H1 (cell line): ENCODE data around the gene UQCRQ. TPM values are rescaled to one million over a fixed set of nuclear protein-coding genes. Genes with fewer than 3 reads are reported as not detected.

Source experiments
- CTCF ChIA-PET: fragments of 300-600 bp; sonication (Branson Sonifier 250); formaldehyde crosslinking; loops from one replicate; lab custom pipeline; 2021; ENCODE audit not compliant: partially characterized antibody; lab: Charles Lee
- POLR2A ChIA-PET: fragments of 300-600 bp; sonication (Branson Sonifier 250); formaldehyde crosslinking; loops from one replicate; lab custom pipeline; 2021; ENCODE audit warnings: inconsistent platforms; ENCODE audit not compliant: partially characterized antibody; lab: Charles Lee
- DNase-seq, 2 experiments: peaks; one replicate each; pipeline versions ENCODE4 v3.0.0 to v3.0.0-alpha.2; 2010 to 2022; ENCODE audit warnings: low spot score in 2 of 2, low read depth in 1 of 2, mixed read lengths in 1 of 2
- FAIRE-seq: peaks from 2 replicates; lab custom pipeline; 2011; peaks lifted over from hg19 to GRCh38; lab: Jason Lieb, UNC
- H2AFZ ChIP-seq: 2 replicates; pipeline ENCODE4 v1.8.1; 2012; ENCODE audit warnings: low read length, inconsistent platforms
- H2AK5ac ChIP-seq: 2 replicates; pipeline ENCODE4 v1.6.1; 2013; ENCODE audit warnings: low read depth, low read length
- H2BK120ac ChIP-seq: replicated peaks from 2 replicates; pipeline ENCODE3; 2013; ENCODE audit warnings: low read depth, low read length, inconsistent platforms
- H2BK12ac ChIP-seq: 2 replicates; pipeline ENCODE4 v1.6.1; 2013; ENCODE audit warnings: low read depth, low read length
- H2BK15ac ChIP-seq: 2 replicates; pipeline ENCODE4 v1.6.1; 2013; ENCODE audit warnings: low read length
- H2BK20ac ChIP-seq: 2 replicates; pipeline ENCODE4 v1.6.1; 2013; ENCODE audit warnings: low read length
- H2BK5ac ChIP-seq: 2 replicates; pipeline ENCODE4 v1.6.1; 2013; ENCODE audit warnings: low read depth, low read length
- H3K14ac ChIP-seq: 2 replicates; pipeline ENCODE4 v1.6.1; 2013; ENCODE audit warnings: inconsistent platforms; ENCODE audit not compliant: insufficient read length
- H3K18ac ChIP-seq: 2 replicates; pipeline ENCODE4 v1.6.1; 2013; ENCODE audit warnings: low read length; ENCODE audit errors: extremely low read depth
- H3K23ac ChIP-seq: 2 replicates; pipeline ENCODE4 v1.6.1; 2013; ENCODE audit warnings: inconsistent platforms; ENCODE audit not compliant: insufficient read length
- H3K23me2 ChIP-seq: 2 replicates; pipeline ENCODE4 v1.6.1; 2013; ENCODE audit warnings: low read depth, low read length
- H3K27ac ChIP-seq: 2 replicates; pipeline ENCODE4 v1.6.1; 2011; ENCODE audit warnings: low read depth, low read length, inconsistent platforms
- H3K27me3 ChIP-seq, 4 experiments: replicated peaks in 1 of 4; 1 replicate in 1 of 4; 2 replicates in 3 of 4; pipeline versions ENCODE4 v1.6.1 to v1.8.1; 2011 to 2013; ENCODE audit warnings: low read length in 3 of 4, mild to moderate bottlenecking in 3 of 4, inconsistent platforms in 2 of 4, mixed read lengths in 2 of 4, moderate library complexity in 1 of 4; ENCODE audit not compliant: control insufficient read depth in 3 of 4, insufficient read depth in 3 of 4; ENCODE audit errors: extremely low read depth in 1 of 4
- H3K36me3 ChIP-seq, 4 experiments: 2 replicates each; pipeline versions ENCODE4 v1.6.1 to v1.8.1; 2011 to 2013; ENCODE audit warnings: mild to moderate bottlenecking in 4 of 4, low read length in 3 of 4, moderate library complexity in 2 of 4, control low read depth in 1 of 4, inconsistent platforms in 1 of 4; ENCODE audit not compliant: insufficient read depth in 4 of 4, control insufficient read depth in 2 of 4
- H3K4ac ChIP-seq: replicated peaks from 2 replicates; pipeline ENCODE3; 2013; ENCODE audit warnings: low read length, low read depth, mixed read lengths, inconsistent platforms; ENCODE audit not compliant: insufficient read length
- H3K4me1 ChIP-seq, 4 experiments: replicated peaks in 1 of 4; 1 replicate in 1 of 4; 2 replicates in 3 of 4; pipeline versions ENCODE4 v1.6.1 to v1.8.1; 2011 to 2013; ENCODE audit warnings: low read length in 3 of 4, inconsistent platforms in 2 of 4, mixed read lengths in 1 of 4; ENCODE audit not compliant: insufficient read depth in 4 of 4, control insufficient read depth in 3 of 4
- H3K4me2 ChIP-seq, 2 experiments: 2 replicates each; pipeline versions ENCODE4 v1.6.1 to v1.8.1; 2011 to 2013; ENCODE audit warnings: low read depth in 2 of 2, low read length in 2 of 2, control low read depth in 1 of 2, inconsistent platforms in 1 of 2, mild to moderate bottlenecking in 1 of 2; ENCODE audit not compliant: insufficient read depth in 1 of 2
- H3K4me3 ChIP-seq, 4 experiments: fragments of 200-600, 300-600 bp in 1 of 4; sonication (generic), shearing (Covaris generic), sonication (Bioruptor Twin) in 1 of 4; 2 replicates each; pipeline versions ENCODE4 v1.5.1 to v1.8.1; 2011 to 2016; ENCODE audit warnings: low read length in 4 of 4, low read depth in 3 of 4, control low read depth in 2 of 4, inconsistent platforms in 2 of 4, mild to moderate bottlenecking in 2 of 4, mixed read lengths in 1 of 4, moderate library complexity in 1 of 4; ENCODE audit not compliant: insufficient read depth in 2 of 4; ENCODE audit errors: extremely low read depth in 1 of 4
- H3K56ac ChIP-seq: replicated peaks from 2 replicates; pipeline ENCODE3; 2013; ENCODE audit warnings: low read depth, mild to moderate bottlenecking, mixed read lengths, low read length, inconsistent platforms; ENCODE audit not compliant: insufficient read length
- H3K79me1 ChIP-seq: 2 replicates; pipeline ENCODE4 v1.6.1; 2013; ENCODE audit warnings: low read depth, low read length, control low read depth
- H3K79me2 ChIP-seq, 2 experiments: 2 replicates each; pipeline versions ENCODE4 v1.6.1 to v1.8.1; 2012 to 2013; ENCODE audit warnings: low read length in 2 of 2, mild to moderate bottlenecking in 2 of 2, inconsistent platforms in 1 of 2; ENCODE audit not compliant: insufficient read depth in 2 of 2, control insufficient read depth in 1 of 2
- H3K9ac ChIP-seq, 4 experiments: replicated peaks in 1 of 4; 1 replicate in 1 of 4; 2 replicates in 3 of 4; pipeline versions ENCODE4 v1.6.1 to v1.8.1; 2011 to 2013; ENCODE audit warnings: low read depth in 3 of 4, low read length in 3 of 4, control low read depth in 2 of 4, mild to moderate bottlenecking in 2 of 4, moderate library complexity in 2 of 4, inconsistent platforms in 1 of 4; ENCODE audit errors: extremely low read depth in 1 of 4
- H3K9me3 ChIP-seq, 2 experiments: 2 replicates each; pipeline versions ENCODE4 v1.6.1 to v1.8.1; 2012 to 2013; ENCODE audit warnings: mild to moderate bottlenecking in 2 of 2, moderate library complexity in 2 of 2, control low read depth in 1 of 2, inconsistent platforms in 1 of 2, low read depth in 1 of 2, low read length in 1 of 2, mixed read lengths in 1 of 2; ENCODE audit not compliant: insufficient read depth in 2 of 2
- H4K20me1 ChIP-seq, 2 experiments: replicated peaks in 1 of 2; 2 replicates each; pipeline versions ENCODE3 to v1.8.1; 2011 to 2013; ENCODE audit warnings: inconsistent platforms in 2 of 2, low read length in 2 of 2, mild to moderate bottlenecking in 1 of 2; ENCODE audit not compliant: insufficient read depth in 2 of 2, control insufficient read depth in 1 of 2
- H4K5ac ChIP-seq: 2 replicates; pipeline ENCODE4 v1.6.1; 2013; ENCODE audit warnings: low read length, low read depth, mixed read lengths, inconsistent platforms; ENCODE audit not compliant: insufficient read length
- H4K8ac ChIP-seq: 2 replicates; pipeline ENCODE4 v1.8.0; 2013; ENCODE audit warnings: mild to moderate bottlenecking, moderate library complexity, low read length, inconsistent platforms; ENCODE audit not compliant: insufficient read depth; ENCODE audit errors: extremely low read depth
- H4K91ac ChIP-seq: replicated peaks from 2 replicates; pipeline ENCODE3; 2013; ENCODE audit warnings: low read length, mixed read lengths, inconsistent platforms; ENCODE audit not compliant: insufficient read length
- BACH1 ChIP-seq: IDR thresholded peaks from 2 replicates; pipeline ENCODE4 v1.6.1; 2012; ENCODE audit warnings: low read length, improper control_type of control experiment
- CBX8 ChIP-seq: fragments of 300-800, 300-1000 bp; sonication (generic); IDR thresholded peaks from 2 replicates; pipeline ENCODE4 v1.7.1; 2016; ENCODE audit warnings: low read depth, low read length, borderline replicate concordance
- CEBPB ChIP-seq: IDR thresholded peaks from 2 replicates; pipeline ENCODE4 v1.6.1; 2012; ENCODE audit warnings: low read depth, low read length
- CTCF ChIP-seq, 3 experiments: IDR thresholded peaks; 1 replicate in 2 of 3; 2 replicates in 1 of 3; pipeline versions ENCODE4 v1.5.1 to v1.6.1; 2011; ENCODE audit warnings: low read length in 3 of 3, mild to moderate bottlenecking in 3 of 3, inconsistent platforms in 2 of 3, low read depth in 1 of 3, moderate library complexity in 1 of 3; ENCODE audit not compliant: insufficient read depth in 1 of 3; ENCODE audit errors: control extremely low read depth in 1 of 3
- FOSL1 ChIP-seq: IDR thresholded peaks from 2 replicates; pipeline ENCODE4 v1.6.1; 2011; ENCODE audit warnings: mild to moderate bottlenecking, low read depth, low read length, moderate library complexity; ENCODE audit not compliant: insufficient read depth
- KDM1A ChIP-seq: fragments of 200-600, 300-600 bp; sonication (generic); IDR thresholded peaks from 2 replicates; pipeline ENCODE4 v1.7.1; 2016; ENCODE audit warnings: mild to moderate bottlenecking, low read length, borderline replicate concordance
- NANOG ChIP-seq: IDR thresholded peaks from 2 replicates; pipeline ENCODE4 v1.6.1; 2011; ENCODE audit warnings: low read length, low read depth, mild to moderate bottlenecking, inconsistent platforms; ENCODE audit not compliant: insufficient read depth, poor library complexity, severe bottlenecking
- SAP30 ChIP-seq: fragments of 300-600 bp; sonication (generic); IDR thresholded peaks from 2 replicates; pipeline ENCODE4 v1.7.1; 2012; ENCODE audit warnings: low read length, moderate library complexity, mild to moderate bottlenecking, inconsistent platforms; ENCODE audit not compliant: insufficient read depth, insufficient replicate concordance
- SP4 ChIP-seq: IDR thresholded peaks from 2 replicates; pipeline ENCODE4 v1.6.1; 2012; ENCODE audit warnings: low read length, inconsistent platforms
- TAF1 ChIP-seq: IDR thresholded peaks from 2 replicates; pipeline ENCODE4 v1.6.1; 2011; ENCODE audit warnings: mild to moderate bottlenecking, low read depth, low read length
- YY1 ChIP-seq: IDR thresholded peaks from 2 replicates; pipeline ENCODE4 v1.6.1; 2011; ENCODE audit warnings: low read depth, mild to moderate bottlenecking, low read length
- WGBS, 2 experiments: shearing (Covaris generic) in 1 of 2; methylation state at CpG; one replicate each; pipeline versions ENCODE4 v1.1.6 to v1.1.7; 2013 to 2015; ENCODE audit warnings: low lambda C conversion rate in 2 of 2, mixed read lengths in 2 of 2, inconsistent platforms in 1 of 2, low coverage in 1 of 2, missing lambda C conversion rate in 1 of 2; ENCODE audit not compliant: insufficient replicate concordance in 2 of 2, insufficient coverage in 1 of 2, insufficient read length in 1 of 2; ENCODE audit errors: extremely low coverage in 1 of 2, missing lambda C conversion rate in 1 of 2; 5-methylcytosine and 5-hydroxymethylcytosine counted together
- polyA plus RNA-seq, 7 experiments: library from polyadenylated mRNA; depleted of rRNA in 3 of 7; stranded (reverse) in 5 of 7; unstranded in 2 of 7; fragments of >200 nt in 5 of 7; fragments of 200-250 nt in 2 of 7; gene quantifications; 1 replicate in 5 of 7; 2 replicates in 1 of 7; 4 replicates in 1 of 7; pipeline versions ENCODE4 v1.2.1 to v1.2.3, GENCODE V29; 2011 to 2013; ENCODE audit warnings: missing spikeins in 2 of 7, mixed read lengths in 2 of 7
- total RNA-seq: library from RNA; stranded (reverse); fragmentation: NEBNext Ultra II Directional; extraction: Animal tissue kit (Norgen Biotek cat#: 25700); gene quantifications from 2 replicates; pipeline ENCODE4 v1.2.1, GENCODE V29; 2021

Gene UQCRQ
- total and polyA plus RNA-seq, 2 of the 8 experiments (the other 6 are each of a cell fraction or from before 2014, with no cell fraction given): 177 to 293 TPM

GRCh38 chr5:132854301-132854700 is 12.1 kb upstream of the UQCRQ start:
- H3K56ac ChIP-seq: no peak overlapping the region
- H3K4me3 ChIP-seq: no peak overlapping the region
- no peaks in the 10 kb centered on the region for H3K79me1 ChIP-seq
- H3K4ac ChIP-seq: no peak overlapping the region
- H3K18ac ChIP-seq: no peak overlapping the region
- H2BK15ac ChIP-seq: no peak overlapping the region
- no peak overlapping the region for H3K23ac ChIP-seq
- H3K9ac ChIP-seq: no peak overlapping the region
- H4K5ac ChIP-seq: no peak overlapping the region
- H3K27ac ChIP-seq: no peak overlapping the region
- no peak overlapping the region for H2BK12ac ChIP-seq
- H2AK5ac ChIP-seq: no peak overlapping the region
- H2BK120ac ChIP-seq: no peak overlapping the region
- no peak overlapping the region for H2BK5ac ChIP-seq
- H3K9me3 ChIP-seq: no peaks in the 10 kb centered on the region
- peak overlapping the region; percentile 92; the same call in 1 of the 2 replicates for H2AFZ ChIP-seq
- CTCF ChIA-PET: interaction anchor here (0.6 to 32.2 kb wide), 5 partner anchors 11 to 1671 kb away, joined by 3 to 465 read pairs (median 5); partner anchors contain the start of genes GDF9, SHROOM1 and UQCRQ
- POLR2A ChIA-PET: interaction anchor here (0.9 to 1.6 kb wide), 5 partner anchors 9 to 31 kb away, joined by 3 to 4 read pairs (median 3); partner anchors contain the start of genes GDF9 and UQCRQ
- H3K4me1 ChIP-seq: peaks cover 0 to 1% (median 0%) of the 10 kb centered on the region in 4 experiments; a peak in 1 of 7 replicates
- FAIRE-seq (no peak), DNase-seq (no peak)
- no peak overlapping the region for H2BK20ac ChIP-seq
- 37% methylated on average over 3 of the region's 3 CpGs; no CpG with 5 or more reads in 1 of the 2 experiments for WGBS, 2 experiments
- H3K14ac ChIP-seq: no peak overlapping the region
- H3K79me2 ChIP-seq: no peaks in the 10 kb centered on the region
- no peak overlapping the region for H4K91ac ChIP-seq
- H3K36me3 ChIP-seq: no peaks in the 10 kb centered on the region
- H3K27me3 ChIP-seq: no peaks in the 10 kb centered on the region
- peak overlapping the region in 1 of 2 experiments; percentile 16; a peak in 1 of 4 replicates for H3K4me2 ChIP-seq
- no peaks in the 10 kb centered on the region for H3K23me2 ChIP-seq
- no peak overlapping the region for H4K8ac ChIP-seq
- no peaks in the 10 kb centered on the region for H4K20me1 ChIP-seq
- TF ChIP-seq CTCF (IDR thresholded peaks at IDR 0.05; ENCODE audit: control extremely low read depth in 1 of 3, insufficient read depth in 1 of 3, low read depth in 1 of 3, low read length in 3 of 3): no peak
- no peak for TF ChIP-seq FOSL1
- no peak for TF ChIP-seq SP4
- TF ChIP-seq KDM1A: no peak
- TF ChIP-seq BACH1: no peak
- no peak for TF ChIP-seq SAP30
- TF ChIP-seq TAF1: no peak
- TF ChIP-seq CEBPB: no peak
- no peak for TF ChIP-seq CBX8
- no peak for TF ChIP-seq NANOG
- TF ChIP-seq YY1: no peak
